GM23248 (cell line): ENCODE data around the gene HDAC4.

Experiments used
- EZH2 ChIP-seq: fragments of 200-600 bp; sonication (generic); IDR thresholded peaks from 2 replicates; pipeline ENCODE4 v1.6.1; 2018; ENCODE audit warnings: antibody characterized with exemption, mild to moderate bottlenecking; ENCODE audit not compliant: insufficient read depth, poor library complexity, severe bottlenecking
- EZH2phosphoT487 ChIP-seq: fragments of 200-600 bp; sonication (generic); IDR thresholded peaks from 2 replicates; pipeline ENCODE4 v1.6.1; 2018; ENCODE audit warnings: antibody characterized with exemption, moderate library complexity, mild to moderate bottlenecking, low read depth; ENCODE audit not compliant: insufficient read depth

DNA sequence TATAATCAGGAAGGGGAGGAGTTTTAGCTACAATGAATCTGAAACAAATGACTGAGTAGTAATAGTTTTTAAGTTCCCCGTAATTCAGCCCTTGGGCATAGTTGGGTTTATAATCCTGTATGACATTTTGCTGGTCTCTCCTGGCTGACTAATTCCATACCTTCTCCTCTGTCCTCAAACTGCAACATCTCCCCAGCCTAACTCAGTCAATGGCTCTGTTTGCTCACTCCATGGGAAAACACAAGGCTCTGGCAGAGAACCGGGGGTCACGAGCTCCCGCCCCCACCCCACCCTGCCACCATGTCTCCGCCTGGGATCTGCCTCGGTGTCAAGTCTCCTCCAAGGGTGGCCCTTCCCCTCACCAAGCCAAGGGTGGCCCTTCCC, 168.6 kb downstream of the HDAC4 start:
- TF ChIP-seq EZH2 (no peak), EZH2phosphoT487 (no peak)
